Stimulated activated CD4-positive, alpha-beta T cell treated with anti-CD3 and anti-CD28 coated beads, Interleukin-15, amount 100 ng/mL, for 48 hours (primary cell): ENCODE results near the gene ANGPTL4.
A peak's percentile ranks its signal among the peaks of the same experiment; 100 is the strongest.
"Not testable (repeated sequence)": the region's sequence is repeated elsewhere in the genome, so short reads cannot be mapped to it uniquely, and the experiment has no call there.

Experiments used
- DNase-seq, 2 donors: peaks; one replicate each; pipeline ENCODE4 v3.0.0-alpha.2; 2020; ENCODE audit warnings: low read depth in 2 of 2

The ANGPTL4 gene

DNA sequence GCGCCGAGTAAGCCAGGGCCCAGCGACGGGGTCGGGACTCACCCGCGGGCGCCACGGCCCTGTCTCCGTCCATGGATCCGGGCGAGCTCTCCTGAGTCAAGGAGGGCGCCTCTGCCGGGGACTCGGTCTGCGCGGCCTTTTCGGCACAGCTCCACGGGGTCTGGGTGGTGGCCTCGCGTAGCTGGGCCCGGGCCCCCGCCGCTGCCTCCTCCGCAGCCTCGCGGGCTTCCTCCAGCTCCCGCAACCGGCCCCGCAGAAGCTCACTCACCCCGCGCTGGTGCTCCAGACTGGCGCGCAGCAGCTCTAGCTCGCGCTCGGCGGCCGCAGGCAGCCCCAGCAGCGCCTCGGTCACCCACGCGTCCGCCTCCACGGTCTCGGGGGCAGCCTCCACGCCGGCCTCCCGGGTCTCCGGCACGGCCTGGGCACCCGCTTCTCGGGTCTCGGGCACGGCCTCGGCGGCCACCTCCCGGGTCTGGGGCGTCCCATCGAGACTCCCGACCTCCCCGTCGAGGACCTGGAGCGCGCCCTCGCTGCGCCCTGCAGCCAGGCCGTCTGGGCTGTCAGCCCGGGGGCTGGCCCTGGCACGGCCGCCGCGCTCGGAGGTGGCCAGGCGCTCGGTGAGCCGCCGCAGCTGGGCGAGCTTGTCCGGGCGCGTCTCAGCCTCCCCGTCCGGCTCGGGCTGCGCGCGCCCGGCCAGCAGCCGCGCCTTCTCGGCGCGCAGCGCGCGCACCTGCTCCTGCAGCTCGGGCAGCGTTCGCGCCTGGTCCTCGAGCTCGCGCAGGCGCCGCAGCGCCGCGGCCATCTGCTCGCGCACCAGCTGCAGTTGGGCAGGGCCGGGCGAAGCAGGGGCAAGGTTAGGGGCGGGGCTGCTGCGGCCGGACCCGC lies 29.3 kb upstream of the ANGPTL4 start:
- DNase-seq: no peak

DNA sequence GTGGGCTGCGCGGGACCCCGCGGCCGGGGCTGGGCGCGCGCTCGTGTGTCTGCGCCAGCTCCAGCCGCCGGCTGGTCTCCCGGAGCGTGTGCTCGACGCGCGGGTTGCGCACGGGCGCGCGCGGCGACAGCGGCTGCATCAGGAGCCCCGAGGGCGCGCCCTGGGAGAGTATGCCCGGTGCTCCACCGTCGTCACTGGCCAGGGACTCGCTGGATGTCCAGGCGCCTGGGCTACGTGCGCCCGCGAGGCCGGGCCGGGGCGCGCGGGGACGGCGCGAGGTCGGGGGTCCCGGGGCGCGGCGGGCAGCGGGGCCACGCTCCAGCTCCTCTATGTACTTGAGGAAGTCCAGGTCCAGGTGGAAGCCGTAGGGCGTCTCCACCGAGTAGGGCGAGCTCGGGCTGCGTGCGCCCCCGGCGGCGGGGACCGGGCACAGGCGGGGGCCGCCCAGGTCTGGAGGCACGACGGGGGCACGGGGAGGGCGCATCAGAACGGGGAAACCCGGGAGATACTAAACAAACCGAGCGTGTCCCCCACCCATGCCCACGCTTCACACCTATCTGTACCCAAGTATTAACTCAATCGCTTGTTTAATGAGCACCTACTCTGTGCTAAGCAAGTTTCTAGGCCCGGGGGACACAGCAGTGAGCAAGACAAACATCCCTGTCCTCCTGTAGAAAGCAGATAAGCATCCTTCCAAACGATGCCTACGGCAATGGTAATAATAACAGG lies 28.4 kb upstream of the ANGPTL4 start:
- DNase-seq: no peak

DNA sequence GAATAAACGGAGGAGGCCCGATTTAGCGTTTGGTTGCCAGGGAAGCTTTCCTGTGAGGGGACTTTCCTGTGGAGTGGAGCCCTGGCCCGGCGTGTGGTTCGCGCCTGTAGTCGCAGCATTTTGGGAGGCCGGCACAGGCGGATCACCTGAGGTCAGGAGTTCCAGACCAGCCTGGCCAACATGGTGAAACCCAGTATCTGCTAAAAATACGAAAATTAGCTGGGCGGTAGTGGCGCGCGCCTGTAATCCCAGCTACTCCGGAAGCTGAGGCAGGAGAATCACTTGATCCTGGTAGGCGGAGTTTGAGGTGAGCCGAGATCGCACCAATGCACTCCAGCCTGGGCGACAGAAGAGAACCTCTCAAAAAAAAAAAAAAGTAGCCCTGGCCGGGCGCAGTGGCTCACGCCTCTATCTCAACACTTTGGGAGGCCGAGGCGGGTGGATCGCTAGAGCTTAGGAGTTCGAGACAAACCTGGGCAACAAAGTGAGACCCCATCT lies 27.8 kb upstream of the ANGPTL4 start:
- DNase-seq: no peak

DNA sequence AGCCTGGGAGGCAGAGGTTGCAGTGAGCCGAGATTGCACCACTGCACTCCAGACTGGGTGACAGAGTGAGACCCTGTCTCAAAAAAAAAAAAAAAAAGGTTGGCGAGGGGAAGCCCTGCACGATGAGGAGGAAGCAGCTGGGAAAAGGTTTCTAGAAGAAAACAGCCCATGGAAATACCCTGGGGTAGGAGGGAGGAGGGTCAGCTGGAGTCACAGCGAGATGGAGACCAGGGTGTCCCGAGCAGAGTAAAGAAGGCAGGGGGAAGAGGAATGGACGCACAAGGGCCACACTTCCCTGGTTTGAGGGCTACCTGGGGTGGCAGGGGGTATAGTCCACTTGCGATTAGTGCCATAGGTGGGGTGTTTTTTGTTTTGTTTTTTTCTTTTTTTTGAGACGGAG lies 27.3 kb upstream of the ANGPTL4 start:
- DNase-seq: no peak

DNA sequence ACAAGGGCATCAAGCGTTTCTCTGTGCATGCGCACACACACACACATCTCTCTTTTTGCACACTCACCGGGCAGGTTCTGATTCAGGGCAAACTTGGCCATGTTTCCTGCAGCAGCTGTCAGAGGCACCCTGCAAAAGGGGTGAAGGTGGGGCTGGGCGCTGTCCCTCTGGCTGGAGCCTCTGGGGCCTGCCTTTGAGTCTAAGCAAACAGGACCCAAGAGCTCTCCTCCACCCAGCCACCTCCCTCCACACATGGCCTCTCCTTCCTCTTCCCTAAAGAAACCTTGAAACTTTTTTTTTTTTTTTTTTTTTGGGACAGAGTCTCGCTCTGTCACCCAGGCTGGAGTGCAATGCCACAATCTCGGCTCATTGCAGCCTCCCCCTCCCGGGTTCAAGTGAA lies 26.2 kb upstream of the ANGPTL4 start:
- no peak for DNase-seq

DNA sequence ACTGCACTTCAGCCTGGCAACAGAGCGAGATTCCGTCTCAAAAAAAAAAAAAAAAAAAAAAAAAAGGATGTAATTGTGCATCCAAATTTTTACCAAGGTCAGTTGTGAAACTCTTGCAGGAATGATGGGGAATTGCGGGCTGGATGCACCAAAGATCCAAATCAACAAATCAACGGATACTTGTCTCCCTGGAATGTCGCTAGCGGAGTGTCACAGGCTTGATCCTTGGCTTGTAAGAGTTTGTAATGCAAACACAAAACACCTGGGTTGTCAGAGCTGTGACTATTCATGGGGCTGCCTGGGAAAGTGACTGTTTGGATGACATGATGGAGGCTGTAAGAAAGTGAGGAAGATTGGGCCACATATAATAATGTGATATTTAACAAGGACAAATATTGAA lies 25.1 kb upstream of the ANGPTL4 start:
- DNase-seq: no peak

DNA sequence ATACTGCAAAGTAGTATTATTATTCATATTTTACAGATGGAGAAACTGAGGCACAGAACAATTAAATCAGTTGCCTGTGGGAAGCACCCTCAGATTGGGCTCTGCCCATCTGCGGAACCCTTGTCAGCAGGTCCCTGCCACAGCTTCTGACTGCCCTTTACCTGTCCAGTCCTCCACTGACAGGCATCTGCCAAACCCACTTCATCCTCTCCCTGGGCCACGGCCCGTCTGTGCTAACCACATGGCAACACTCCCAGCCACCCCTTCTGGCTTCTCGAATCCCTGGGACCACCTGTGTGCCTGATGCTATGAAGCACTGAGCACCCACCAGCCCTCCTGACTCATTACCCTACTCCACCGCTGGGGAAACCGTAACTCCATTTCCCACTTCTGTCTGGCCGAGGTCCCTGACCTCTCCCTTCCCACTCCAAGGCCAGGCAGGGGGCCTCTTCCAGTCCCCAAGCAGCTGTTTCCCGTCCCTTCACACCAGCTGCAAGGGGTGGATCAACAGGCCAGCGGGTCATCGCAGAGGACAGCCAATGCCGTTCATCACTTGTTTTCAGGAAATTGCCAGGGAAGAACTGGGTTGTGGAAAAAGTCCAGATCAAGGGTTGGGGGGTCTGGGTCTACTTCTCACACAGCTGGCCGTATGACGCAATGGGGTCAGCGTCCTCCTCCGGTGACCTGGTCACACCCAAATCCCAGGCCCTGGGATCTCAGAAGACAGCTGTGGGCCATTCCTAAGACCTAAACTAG lies 23.4 kb upstream of the ANGPTL4 start:
- no peak for DNase-seq

DNA sequence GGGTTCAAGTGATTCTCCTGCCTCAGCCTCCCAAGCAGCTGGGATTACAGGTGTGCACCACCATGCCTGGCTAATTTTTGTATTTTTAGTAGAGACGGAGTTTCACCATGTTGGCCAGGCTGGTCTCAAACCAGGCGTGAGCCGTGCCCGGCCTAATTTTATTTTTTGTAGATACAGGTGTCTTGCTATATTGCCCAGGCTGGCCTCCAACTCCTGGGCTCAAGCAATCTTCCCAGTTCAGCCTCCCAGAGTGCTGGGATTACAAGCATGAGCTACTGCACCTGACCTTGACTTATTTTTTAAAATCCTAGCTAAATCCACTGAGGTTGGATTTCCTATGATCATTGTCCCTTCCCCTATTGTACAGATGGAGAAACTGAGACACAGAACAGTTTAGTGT lies 22.5 kb upstream of the ANGPTL4 start:
- DNase-seq: not testable (repeated sequence)

DNA sequence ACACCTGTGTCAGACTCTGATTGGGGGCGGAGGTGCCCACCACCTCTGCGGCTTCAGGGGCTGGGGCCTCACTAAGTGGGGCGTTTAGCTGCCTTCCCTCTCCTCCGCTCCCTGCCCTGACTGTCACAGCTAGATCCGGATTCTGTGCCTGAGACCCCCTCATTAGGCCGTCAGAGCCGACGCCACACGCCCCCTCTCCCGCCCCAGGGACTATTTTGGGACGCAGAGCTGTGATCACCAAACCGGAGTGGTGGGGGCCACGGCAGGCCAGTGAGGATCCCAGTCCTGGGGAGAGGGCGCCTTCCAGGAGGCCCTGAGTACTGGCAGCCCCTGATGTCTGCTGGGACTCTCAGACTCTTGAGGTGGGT lies 21.7 kb upstream of the ANGPTL4 start:
- no peak for DNase-seq

DNA sequence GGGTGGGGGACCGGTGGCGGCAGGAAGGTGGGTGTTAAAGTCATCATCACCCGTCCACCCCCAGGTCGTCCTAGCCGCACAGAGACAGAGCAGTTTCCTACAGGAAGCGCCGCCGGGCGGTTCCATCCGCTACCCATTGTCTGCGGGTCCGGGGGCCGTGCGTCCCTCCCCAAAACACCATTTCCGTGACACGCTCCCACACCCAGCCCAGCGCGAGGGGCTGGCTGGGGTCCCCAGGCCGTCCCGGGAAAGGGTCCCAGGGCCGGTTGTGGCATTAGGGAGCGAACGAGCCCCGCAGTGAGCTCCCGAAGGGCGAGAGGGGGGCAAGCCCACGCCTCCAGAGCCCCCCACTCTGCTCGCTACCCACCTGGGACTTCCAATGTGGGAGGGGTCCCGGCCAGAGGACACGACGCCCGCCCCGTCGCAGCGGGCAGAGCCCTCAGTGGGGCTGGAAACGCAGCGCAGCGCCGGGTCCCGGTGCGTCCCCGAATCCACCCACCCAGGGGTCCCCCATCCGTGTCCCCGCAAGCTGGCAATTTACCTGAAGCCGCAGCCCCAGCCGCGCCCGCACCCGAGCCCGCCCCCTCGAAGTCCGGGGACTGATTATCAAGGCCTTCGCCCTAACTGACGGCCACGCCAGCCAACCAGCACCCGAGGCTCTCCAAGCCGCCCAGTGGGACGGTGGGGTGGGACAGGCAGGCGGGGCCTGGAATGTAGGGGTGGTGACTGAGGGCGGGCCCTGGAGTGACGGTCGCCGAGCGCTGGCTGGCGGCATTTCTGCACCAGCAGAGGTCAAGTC lies 21.1 kb upstream of the ANGPTL4 start, which contains the start of gene KANK3:
Gene KANK3 (minus strand): TSS at position 579 of the 799 bp plus-strand sequence. CDS start 5,434 bp downstream, outside the sequence.
- peak; percentile 86 to 94 for DNase-seq

DNA sequence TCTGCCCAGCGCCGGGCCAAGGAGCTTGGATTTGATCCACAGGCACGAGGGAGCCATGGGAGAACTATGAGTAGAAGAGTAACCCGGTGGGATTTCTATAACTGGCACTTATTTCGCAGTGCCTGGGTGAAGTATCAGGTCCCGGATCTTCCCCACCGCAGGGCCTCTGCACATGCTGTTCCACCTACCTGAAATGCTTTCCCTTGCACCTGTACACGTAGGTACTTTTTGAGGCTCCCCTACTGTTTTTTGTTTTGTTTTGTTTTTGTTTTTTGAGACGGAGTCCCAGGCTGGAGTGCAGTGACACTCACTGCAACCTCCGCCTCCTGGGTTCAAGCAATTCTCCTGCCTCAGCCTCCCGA lies 20.5 kb upstream of the ANGPTL4 start:
- no peak for DNase-seq

DNA sequence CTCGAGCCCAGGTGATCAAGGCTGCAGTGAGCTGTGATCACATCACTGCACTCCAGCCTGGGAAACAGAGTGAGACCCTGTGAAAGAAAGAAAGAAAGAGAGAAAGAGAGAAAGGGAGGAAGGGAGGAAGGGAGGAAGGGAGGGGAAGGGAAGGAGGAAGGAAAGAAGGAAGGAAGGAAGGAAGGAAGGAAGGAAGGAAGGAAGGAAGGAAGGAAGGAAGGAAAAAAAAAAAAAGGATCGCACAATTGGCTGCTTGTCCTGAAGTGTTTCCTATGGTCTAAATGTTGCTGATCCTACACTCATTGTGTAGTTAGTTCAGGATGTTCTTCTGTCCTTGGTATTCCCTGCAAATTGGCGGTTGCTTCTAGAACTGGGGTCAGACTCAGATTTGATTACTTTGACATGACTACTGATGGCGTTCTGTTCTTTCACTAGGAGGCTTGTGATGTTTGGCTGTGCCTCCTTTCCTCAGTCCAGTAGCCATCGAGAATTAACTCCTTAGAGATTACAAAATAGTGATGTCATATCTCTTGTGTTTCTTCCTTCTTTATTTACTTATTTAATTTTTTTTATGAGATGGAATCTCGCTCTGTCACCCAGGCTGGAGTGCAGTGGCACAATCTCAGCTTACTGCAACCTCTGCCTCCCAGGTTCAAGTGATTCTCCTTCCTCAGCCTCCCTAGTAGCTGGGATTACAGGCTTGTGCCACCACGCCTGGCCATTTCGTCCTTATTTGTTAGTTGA lies 14.2 kb upstream of the ANGPTL4 start:
- not testable (repeated sequence) for DNase-seq

DNA sequence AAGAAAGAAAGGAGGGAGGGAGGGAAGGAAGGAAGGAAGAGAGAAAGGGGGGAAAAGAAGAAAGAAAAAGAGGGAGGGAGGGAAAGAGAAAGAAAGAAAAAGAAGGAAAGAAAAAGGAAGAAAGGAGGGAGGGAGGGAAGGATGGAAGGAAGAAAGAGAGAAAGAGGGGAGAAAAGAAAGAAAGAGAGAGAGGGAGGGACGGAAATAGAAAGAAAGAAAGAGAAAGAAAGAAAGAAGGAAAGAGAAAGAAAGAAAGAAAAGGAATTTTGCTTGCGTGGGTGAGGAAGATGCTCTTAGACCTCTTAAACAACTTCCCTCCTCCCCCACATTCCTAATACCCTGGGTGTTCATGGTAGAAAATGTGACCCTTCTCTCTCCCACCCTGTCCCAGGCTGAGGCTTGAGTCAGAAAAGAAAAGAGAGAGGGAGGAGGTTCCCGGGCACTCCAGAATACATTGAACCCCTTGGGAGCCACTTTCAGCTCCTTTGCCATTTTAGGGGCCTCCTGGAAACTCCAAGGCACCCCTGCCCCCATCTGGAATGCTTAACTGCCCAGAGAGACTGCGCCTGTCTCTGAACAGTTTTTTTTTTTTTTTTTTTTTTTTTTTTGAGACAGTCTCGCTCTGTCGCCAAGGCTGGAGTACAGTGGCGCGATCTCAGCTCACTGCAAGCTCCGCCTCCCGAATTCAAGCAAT lies 11.7 kb upstream of the ANGPTL4 start:
- DNase-seq: no peak

DNA sequence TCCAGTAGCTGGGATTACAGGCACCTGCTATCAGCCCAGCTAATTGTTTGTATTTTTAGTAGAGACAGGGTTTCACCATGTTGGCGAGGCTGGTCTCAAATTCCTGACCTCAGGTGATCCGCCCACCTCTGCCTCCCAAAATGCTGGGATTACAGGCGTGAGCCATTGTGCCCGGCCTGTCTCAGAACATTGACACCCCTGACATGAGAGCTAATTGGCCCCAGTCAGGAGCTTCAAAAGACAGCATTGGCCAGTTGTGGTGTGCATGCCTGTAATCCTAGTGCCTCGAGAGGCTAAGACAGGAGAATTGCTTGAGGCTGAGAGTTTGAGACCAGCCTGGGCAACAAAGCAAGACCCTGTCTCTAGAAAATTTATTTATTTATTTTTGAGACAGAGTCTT lies 11.1 kb upstream of the ANGPTL4 start:
- not testable (repeated sequence) for DNase-seq

DNA sequence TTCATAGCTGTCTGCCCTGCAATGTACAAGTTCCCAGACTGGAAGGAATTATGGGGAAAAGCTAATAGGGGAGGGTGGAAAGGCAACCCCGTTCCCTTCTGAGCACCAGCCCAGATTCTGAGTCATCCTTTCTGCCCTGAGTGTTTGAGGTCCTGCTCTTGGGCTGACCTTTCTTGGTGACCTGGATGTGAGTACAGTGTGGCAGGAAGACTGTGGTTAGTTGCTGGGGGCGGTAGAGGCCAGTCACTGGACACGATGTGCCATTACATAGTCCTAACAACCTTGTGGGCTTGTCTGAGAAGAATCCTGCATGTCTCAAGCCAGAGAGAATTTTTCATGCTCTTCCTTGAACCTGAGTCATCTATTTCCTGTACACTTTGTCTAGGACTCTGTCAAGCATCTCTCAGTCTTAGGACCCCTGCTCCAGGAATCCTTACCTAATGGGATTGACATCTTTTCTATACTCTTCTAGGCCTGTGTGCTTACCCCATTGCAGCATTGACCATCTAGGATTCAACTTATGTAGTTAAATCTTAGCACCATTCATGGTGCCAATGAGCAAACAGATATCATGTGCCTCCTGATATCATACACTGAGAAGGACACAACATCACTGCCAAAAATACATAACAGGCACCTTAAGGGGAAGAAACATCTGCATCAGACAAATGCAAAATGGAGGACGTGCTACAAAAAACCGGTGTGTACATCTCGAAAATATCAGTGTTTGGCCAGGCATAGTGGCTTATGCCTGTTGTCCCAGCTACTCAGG lies 8.1 kb upstream of the ANGPTL4 start:
- DNase-seq: no peak

DNA sequence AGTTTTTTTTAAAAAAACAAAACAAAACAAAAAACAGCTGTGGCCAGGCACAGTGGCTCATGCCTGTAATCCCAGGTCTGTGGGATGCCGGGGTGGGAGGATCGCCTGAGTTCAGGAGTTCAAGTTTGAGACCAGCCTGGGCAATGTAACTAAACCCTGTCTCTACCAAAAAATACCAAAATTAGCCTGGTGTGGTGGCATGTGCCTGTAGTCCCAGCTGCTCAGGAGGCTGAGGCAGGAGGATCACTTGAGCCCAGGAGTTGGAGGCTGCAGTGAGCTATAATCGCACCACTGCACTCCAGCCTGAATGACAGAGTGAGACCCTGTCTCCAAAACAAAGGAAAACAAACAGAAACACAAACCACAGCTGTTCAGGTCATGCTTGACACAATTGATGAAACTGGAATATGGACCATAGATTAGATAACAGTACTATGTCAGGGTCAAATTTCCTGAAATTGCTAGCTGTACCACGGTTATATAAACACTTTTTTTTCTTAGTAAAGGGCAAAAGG lies 6.9 kb upstream of the ANGPTL4 start:
- DNase-seq: no peak

DNA sequence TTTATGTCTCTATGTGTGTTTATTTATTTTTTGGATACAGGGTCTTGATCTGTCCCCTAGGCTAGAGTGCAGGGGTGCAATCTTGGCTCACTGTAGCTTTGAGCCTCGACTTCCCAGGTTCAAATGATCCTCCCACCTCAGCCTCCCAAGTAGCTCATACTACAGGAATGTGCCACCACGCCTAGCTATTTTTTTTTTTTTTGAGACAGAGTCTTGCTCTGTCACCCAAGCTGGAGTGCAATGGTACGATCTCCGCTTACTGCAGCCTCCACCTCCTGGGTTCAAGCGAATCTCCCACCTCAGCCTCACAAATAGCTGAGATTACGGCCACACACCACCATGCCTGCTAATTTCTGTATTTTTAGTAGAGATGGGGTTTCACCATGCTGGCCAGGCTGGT lies 5.0 kb upstream of the ANGPTL4 start:
- no peak for DNase-seq

DNA sequence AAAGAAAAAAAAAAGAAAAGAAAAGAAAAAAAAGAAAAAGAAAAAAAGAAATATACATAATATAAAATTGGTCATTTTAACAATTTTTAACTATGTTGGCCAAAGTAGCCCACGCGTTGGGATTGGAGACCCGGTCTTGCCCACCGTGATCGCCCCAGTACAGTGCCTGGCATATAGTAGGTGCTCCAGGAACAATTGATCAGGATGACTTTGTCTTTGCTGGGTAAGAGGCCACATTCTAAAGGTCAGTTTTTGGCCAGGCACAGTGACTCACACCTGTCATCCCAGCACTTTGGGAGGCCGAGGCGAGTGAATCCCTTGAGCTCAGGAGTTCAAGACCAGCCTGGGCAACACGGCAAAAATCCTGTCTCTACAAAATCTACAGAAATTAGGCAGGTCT lies 3.8 kb upstream of the ANGPTL4 start:
- no peak for DNase-seq
